Mucosa of stomach (tissue), 1 donor: ENCODE measurements around the gene HES3.

Experiments used
- H3K27me3 ChIP-seq: one replicate; pipeline ENCODE4 v1.7.0; 2013; ENCODE audit warnings: mild to moderate bottlenecking, low read length; ENCODE audit not compliant: control insufficient read depth, insufficient read depth
- H3K36me3 ChIP-seq: one replicate; pipeline ENCODE4 v1.7.0; 2013; ENCODE audit warnings: low read length; ENCODE audit not compliant: control insufficient read depth, insufficient read depth
- H3K4me1 ChIP-seq: one replicate; pipeline ENCODE4 v1.7.0; 2013; ENCODE audit warnings: mild to moderate bottlenecking, low read length; ENCODE audit not compliant: control insufficient read depth, insufficient read depth
- H3K4me3 ChIP-seq: one replicate; pipeline ENCODE4 v1.7.0; 2013; ENCODE audit warnings: low read length
- H3K9ac ChIP-seq: one replicate; pipeline ENCODE4 v1.7.0; 2013; ENCODE audit warnings: mild to moderate bottlenecking, low read length, moderate library complexity
- H3K9me3 ChIP-seq: one replicate; pipeline ENCODE4 v1.7.0; 2013; ENCODE audit warnings: mild to moderate bottlenecking, low read length, moderate library complexity; ENCODE audit not compliant: control insufficient read depth
- donor health status: Pancreatic carcinoma.

The HES3 gene

GRCh38 chr1:6251233-6251632 lies 7.3 kb downstream of the HES3 start:
- Histone ChIP-seq H3K36me3 (no peaks in the 10 kb centered on the region), H3K4me1 (peaks cover 14% of the 10 kb centered on the region), H3K9ac (no peak overlapping the region), H3K9me3 (no peaks in the 10 kb centered on the region), H3K4me3 (no peak overlapping the region), H3K27me3 (peaks cover 44% of the 10 kb centered on the region)

- Histone ChIP-seq H3K9ac (no peak overlapping the region), H3K27me3 (peaks cover 39% of the 10 kb centered on the region), H3K9me3 (no peaks in the 10 kb centered on the region), H3K4me1 (peaks cover 10% of the 10 kb centered on the region), H3K4me3 (no peak overlapping the region), H3K36me3 (no peaks in the 10 kb centered on the region)
Measured at GRCh38 chr1:6251681-6252373, 7.8 kb downstream of the HES3 start.

GRCh38 chr1:6252374-6252710 lies 8.4 kb downstream of the HES3 start:
- Histone ChIP-seq H3K4me1 (peaks cover 10% of the 10 kb centered on the region), H3K9ac (no peak overlapping the region), H3K9me3 (no peaks in the 10 kb centered on the region), H3K36me3 (no peaks in the 10 kb centered on the region), H3K27me3 (peaks cover 34% of the 10 kb centered on the region), H3K4me3 (no peak overlapping the region)

- peaks cover 10% of the 10 kb centered on the region for H3K4me1 ChIP-seq
- no peaks in the 10 kb centered on the region for H3K9me3 ChIP-seq
- no peak overlapping the region for H3K9ac ChIP-seq
- no peaks in the 10 kb centered on the region for H3K36me3 ChIP-seq
- H3K4me3 ChIP-seq: no peak overlapping the region
- peaks cover 28% of the 10 kb centered on the region for H3K27me3 ChIP-seq
Measured at GRCh38 chr1:6253380-6253779, 9.4 kb downstream of the HES3 start.

- Histone ChIP-seq H3K36me3 (no peaks in the 10 kb centered on the region), H3K9me3 (no peaks in the 10 kb centered on the region), H3K4me1 (peaks cover 7% of the 10 kb centered on the region), H3K9ac (no peak overlapping the region), H3K27me3 (peaks cover 21% of the 10 kb centered on the region), H3K4me3 (no peak overlapping the region)
Measured at GRCh38 chr1:6254691-6255090, 10.7 kb downstream of the HES3 start.

- Histone ChIP-seq H3K9me3 (no peaks in the 10 kb centered on the region), H3K9ac (no peak overlapping the region), H3K36me3 (no peaks in the 10 kb centered on the region), H3K27me3 (peaks cover 10% of the 10 kb centered on the region), H3K4me1 (peaks cover 8% of the 10 kb centered on the region), H3K4me3 (no peak overlapping the region)
Measured at GRCh38 chr1:6256645-6257044, 12.7 kb downstream of the HES3 start.

- no peaks in the 10 kb centered on the region for H3K36me3 ChIP-seq
- H3K27me3 ChIP-seq: peaks cover 18% of the 10 kb centered on the region
- H3K9me3 ChIP-seq: no peaks in the 10 kb centered on the region
- peaks cover 9% of the 10 kb centered on the region for H3K4me1 ChIP-seq
- H3K9ac ChIP-seq: no peak overlapping the region
- no peak overlapping the region for H3K4me3 ChIP-seq
Measured at GRCh38 chr1:6257541-6258069, 13.6 kb downstream of the HES3 start.

GRCh38 chr1:6258675-6259074 lies 14.7 kb downstream of the HES3 start:
- Histone ChIP-seq H3K4me1 (peaks cover 9% of the 10 kb centered on the region), H3K9me3 (no peaks in the 10 kb centered on the region), H3K9ac (no peak overlapping the region), H3K27me3 (peaks cover 18% of the 10 kb centered on the region), H3K4me3 (no peak overlapping the region), H3K36me3 (no peaks in the 10 kb centered on the region)

GRCh38 chr1:6259491-6260362 lies 15.7 kb downstream of the HES3 start:
- no peaks in the 10 kb centered on the region for H3K36me3 ChIP-seq
- H3K4me1 ChIP-seq: peaks cover 9% of the 10 kb centered on the region
- H3K4me3 ChIP-seq: no peak overlapping the region
- no peak overlapping the region for H3K9ac ChIP-seq
- H3K9me3 ChIP-seq: no peaks in the 10 kb centered on the region
- H3K27me3 ChIP-seq: peaks cover 18% of the 10 kb centered on the region

- H3K36me3 ChIP-seq: no peaks in the 10 kb centered on the region
- H3K27me3 ChIP-seq: peaks cover 18% of the 10 kb centered on the region
- no peaks in the 10 kb centered on the region for H3K9me3 ChIP-seq
- no peak overlapping the region for H3K4me3 ChIP-seq
- H3K9ac ChIP-seq: no peak overlapping the region
- peaks cover 9% of the 10 kb centered on the region for H3K4me1 ChIP-seq
Measured at GRCh38 chr1:6260433-6260934, 16.5 kb downstream of the HES3 start.

GRCh38 chr1:6260961-6261614 lies 17.1 kb downstream of the HES3 start, which contains the start of gene GPR153:
TSS of gene GPR153 (minus strand) at chr1:6261098. CDS start at chr1:6254905, 6,193 bp downstream.
- no peak within 1 kb of the TSS for H3K9ac ChIP-seq
- H3K36me3 ChIP-seq: no peaks in the 10 kb centered on the region
- no peak within 1 kb of the TSS for H3K4me3 ChIP-seq
- H3K9me3 ChIP-seq: no peaks in the 10 kb centered on the region
- peaks cover 18% of the 10 kb centered on the region for H3K27me3 ChIP-seq
- H3K4me1 ChIP-seq: peaks cover 9% of the 10 kb centered on the region

GRCh38 chr1:6261615-6261995 lies 17.6 kb downstream of the HES3 start:
- H3K9ac ChIP-seq: no peak overlapping the region

More at GRCh38 chr1:6261615-6261995, 17.6 kb downstream of the HES3 start:
- peaks cover 18% of the 10 kb centered on the region for H3K27me3 ChIP-seq
- H3K9me3 ChIP-seq: no peaks in the 10 kb centered on the region
- no peaks in the 10 kb centered on the region for H3K36me3 ChIP-seq
- peaks cover 9% of the 10 kb centered on the region for H3K4me1 ChIP-seq
- no peak overlapping the region for H3K4me3 ChIP-seq
